ENCODE data around the gene TMEM250.

- TF ChIP-seq CTCF (IDR thresholded peaks at IDR 0.05; ENCODE audit: low read depth, low read length) (no peak), POLR2A (IDR thresholded peaks at IDR 0.05; ENCODE audit: extremely low read depth, insufficient read length) (no peak), MAX (IDR thresholded peaks at IDR 0.05; ENCODE audit: low read depth, low read length) (no peak), MYC (IDR thresholded peaks at IDR 0.05; ENCODE audit: low read depth, low read length) (no peak)
Observed at GRCh38 chr9:136089697-136090045, 29.0 kb downstream of the TMEM250 start.
